HEK293 (cell line): ENCODE measurements around the gene POLDIP2.
A peak's percentile ranks its signal among the peaks of the same experiment; 100 is the strongest.

Source experiments
- CTCF ChIA-PET: fragments of 350-600 bp; formaldehyde crosslinking; extraction: SDS; loops from one replicate; lab custom pipeline; 2021; ENCODE audit warnings: antibody characterized with exemption; lab: Yijun Ruan, JAX
- POLR2A ChIA-PET: fragments of 300-600 bp; formaldehyde crosslinking; extraction: SDS; loops from one replicate; lab custom pipeline; 2020; ENCODE audit warnings: antibody characterized with exemption, inconsistent platforms; lab: Yijun Ruan, JAX
- H3K27ac ChIP-seq: fragments of 200-500 bp; sonication (Bioruptor generic); 2 replicates; pipeline ENCODE4 v1.5.1; 2014; ENCODE audit warnings: low read depth, low read length, control low read depth, inconsistent platforms; ENCODE audit errors: extremely low read depth
- H3K36me3 ChIP-seq, 2 experiments: fragments of 200-500 bp in 1 of 2; sonication (Bioruptor generic) in 1 of 2; 1 replicate in 1 of 2; 2 replicates in 1 of 2; pipeline ENCODE4 v1.5.1; 2014 to 2017; ENCODE audit warnings: inconsistent platforms in 2 of 2, low read length in 2 of 2; ENCODE audit not compliant: control insufficient read depth in 2 of 2, insufficient read depth in 1 of 2
- H3K4me1 ChIP-seq: fragments of 200-500 bp; sonication (Bioruptor generic); 2 replicates; pipeline ENCODE4 v1.5.1; 2014; ENCODE audit warnings: mild to moderate bottlenecking, low read length, inconsistent platforms; ENCODE audit not compliant: control insufficient read depth, insufficient read depth
- H3K4me3 ChIP-seq: 2 replicates; pipeline ENCODE4 v1.5.1; 2011; ENCODE audit warnings: low read depth, mild to moderate bottlenecking, control low read depth, low read length, moderate library complexity
- H3K9me3 ChIP-seq: fragments of 200-500 bp; sonication (Bioruptor generic); 2 replicates; pipeline ENCODE4 v1.5.1; 2014; ENCODE audit warnings: low read depth, low read length, inconsistent platforms; ENCODE audit not compliant: control insufficient read depth, insufficient read depth
- BCL11A ChIP-seq: fragments of 450-650 bp; formaldehyde crosslinking; IDR thresholded peaks from 2 replicates; pipeline ENCODE4 v1.5.1; 2016; ENCODE audit warnings: low read depth, missing biosample characterization, missing genetic modification characterization
- FEZF1 ChIP-seq: fragments of 450-650 bp; formaldehyde crosslinking; IDR thresholded peaks from 2 replicates; pipeline ENCODE4 v1.5.1; 2016; ENCODE audit warnings: missing biosample characterization, missing genetic modification characterization
- KLF8 ChIP-seq: fragments of 450-650 bp; formaldehyde crosslinking; IDR thresholded peaks from 2 replicates; pipeline ENCODE4 v1.5.1; 2016; ENCODE audit warnings: missing biosample characterization, missing genetic modification characterization
- MZF1 ChIP-seq: fragments of 450-650 bp; formaldehyde crosslinking; IDR thresholded peaks from 2 replicates; pipeline ENCODE4 v1.5.1; 2017; ENCODE audit warnings: missing biosample characterization, missing genetic modification characterization, borderline replicate concordance
- WT1 ChIP-seq: fragments of 450-650 bp; formaldehyde crosslinking; IDR thresholded peaks from 2 replicates; pipeline ENCODE4 v1.5.1; 2016; ENCODE audit warnings: missing biosample characterization, missing genetic modification characterization
- ZBTB21 ChIP-seq: fragments of 450-650 bp; formaldehyde crosslinking; IDR thresholded peaks from 2 replicates; pipeline ENCODE4 v1.5.1; 2017; ENCODE audit warnings: missing biosample characterization, missing genetic modification characterization
- ZBTB8A ChIP-seq: fragments of 450-650 bp; formaldehyde crosslinking; IDR thresholded peaks from 2 replicates; pipeline ENCODE4 v1.5.1; 2016; ENCODE audit warnings: missing biosample characterization, missing genetic modification characterization
- ZFP3 ChIP-seq: fragments of 450-650 bp; formaldehyde crosslinking; IDR thresholded peaks from 2 replicates; pipeline ENCODE4 v1.5.1; 2016; ENCODE audit warnings: low read depth, missing biosample characterization, missing genetic modification characterization
- ZFP37 ChIP-seq: fragments of 450-650 bp; formaldehyde crosslinking; IDR thresholded peaks from 2 replicates; pipeline ENCODE4 v1.5.1; 2016; ENCODE audit warnings: missing biosample characterization, missing genetic modification characterization
- ZIC2 ChIP-seq: fragments of 450-650 bp; formaldehyde crosslinking; IDR thresholded peaks from 2 replicates; pipeline ENCODE4 v1.5.1; 2016; ENCODE audit warnings: missing biosample characterization, missing genetic modification characterization
- ZNF157 ChIP-seq: fragments of 450-650 bp; formaldehyde crosslinking; IDR thresholded peaks from 2 replicates; pipeline ENCODE4 v1.5.1; 2016; ENCODE audit warnings: missing biosample characterization, missing genetic modification characterization
- ZNF184 ChIP-seq: fragments of 450-650 bp; IDR thresholded peaks from 2 replicates; pipeline ENCODE4 v1.5.1; 2018; ENCODE audit warnings: missing biosample characterization, mild to moderate bottlenecking, missing genetic modification characterization
- ZNF280C ChIP-seq: fragments of 450-650 bp; formaldehyde crosslinking; IDR thresholded peaks from 2 replicates; pipeline ENCODE4 v1.5.1; 2016; ENCODE audit warnings: missing biosample characterization, missing genetic modification characterization
- ZNF302 ChIP-seq: fragments of 450-650 bp; formaldehyde crosslinking; IDR thresholded peaks from 2 replicates; pipeline ENCODE4 v1.5.1; 2016; ENCODE audit warnings: missing biosample characterization, missing genetic modification characterization, low read depth
- ZNF324 ChIP-seq: fragments of 450-650 bp; formaldehyde crosslinking; IDR thresholded peaks from 2 replicates; pipeline ENCODE4 v1.5.1; 2016; ENCODE audit warnings: missing biosample characterization, missing genetic modification characterization
- ZNF423 ChIP-seq: fragments of 450-650 bp; formaldehyde crosslinking; IDR thresholded peaks from 2 replicates; pipeline ENCODE4 v1.5.1; 2016; ENCODE audit warnings: missing biosample characterization, missing genetic modification characterization
- ZNF426 ChIP-seq: fragments of 450-650 bp; formaldehyde crosslinking; IDR thresholded peaks from 2 replicates; pipeline ENCODE4 v1.5.1; 2017; ENCODE audit warnings: missing biosample characterization, missing genetic modification characterization, mild to moderate bottlenecking, inconsistent platforms, moderate library complexity
- ZNF530 ChIP-seq: fragments of 450-650 bp; formaldehyde crosslinking; IDR thresholded peaks from 2 replicates; pipeline ENCODE4 v1.5.1; 2016; ENCODE audit warnings: low read depth, missing biosample characterization, missing genetic modification characterization
- ZNF596 ChIP-seq: fragments of 450-650 bp; IDR thresholded peaks from 2 replicates; pipeline ENCODE4 v1.5.0; 2018; ENCODE audit warnings: missing biosample characterization, mild to moderate bottlenecking, missing genetic modification characterization, moderate library complexity
- ZNF645 ChIP-seq: fragments of 450-650 bp; formaldehyde crosslinking; IDR thresholded peaks from 2 replicates; pipeline ENCODE4; 2016; ENCODE audit warnings: missing biosample characterization, missing genetic modification characterization
- ZNF777 ChIP-seq: fragments of 450-650 bp; formaldehyde crosslinking; IDR thresholded peaks from 2 replicates; pipeline ENCODE4 v1.5.1; 2017; ENCODE audit warnings: missing biosample characterization, missing genetic modification characterization, borderline replicate concordance
- ZSCAN30 ChIP-seq: fragments of 450-650 bp; IDR thresholded peaks from 2 replicates; pipeline ENCODE4 v1.5.1; 2018; ENCODE audit warnings: missing biosample characterization, mild to moderate bottlenecking, missing genetic modification characterization, moderate library complexity
- TF ChIP-seq, protein P1 (sequence below): fragments of 450-650 bp; formaldehyde crosslinking; IDR thresholded peaks from 2 replicates; pipeline ENCODE4 v1.5.1; 2016; ENCODE audit warnings: missing biosample characterization, missing genetic modification characterization
- TF ChIP-seq, protein P2 (sequence below): fragments of 450-650 bp; IDR thresholded peaks from 2 replicates; pipeline ENCODE4 v1.5.1; 2018; ENCODE audit warnings: missing biosample characterization, missing genetic modification characterization
- TF ChIP-seq, protein P3 (sequence below): fragments of 450-650 bp; formaldehyde crosslinking; IDR thresholded peaks from 2 replicates; pipeline ENCODE4 v1.5.1; 2016; ENCODE audit warnings: missing biosample characterization, missing genetic modification characterization

POLDIP2 gene

GRCh38 chr17:28371245-28372202 lies 14.2 kb upstream of the POLDIP2 start, which contains the start of gene SARM1:
TSS of gene SARM1 (plus strand) at chr17:28371694. CDS start at chr17:28372033, 339 bp downstream.
- Histone ChIP-seq H3K9me3 (no peaks in the 10 kb centered on the region), H3K36me3 (no peaks in the 10 kb centered on the region; a peak in 1 of 3 replicates), H3K4me3 (peak within 1 kb of the TSS; percentile 50), H3K4me1 (peaks cover 13% of the 10 kb centered on the region), H3K27ac (peak within 1 kb of the TSS; percentile 87)
- CTCF ChIA-PET: interaction anchor here (1.5 kb wide), 1 partner anchor 46 kb away, joined by 11 read pairs; no protein-coding TSS in a partner anchor
- POLR2A ChIA-PET: interaction anchor here (0.5 to 7.1 kb wide), 7 partner anchors 9 to 36 kb away, joined by 3 to 66 read pairs (median 6); partner anchors contain the start of genes IFT20, POLDIP2, SLC46A1 and TNFAIP1
- TF ChIP-seq KLF8 (tag by site-specific recombination) (peak; percentile 69), ZNF596 (tag by site-specific recombination) (no peak), ZNF184 (tag by site-specific recombination) (no peak; the same call in 1 of the 2 replicates), ZIC2 (peak; percentile 29; the same call in 1 of the 2 replicates), ZNF426 (no peak), ZFP37 (tag by site-specific recombination) (peak; percentile 67; the same call in 1 of the 2 replicates), ZNF530 (tag by site-specific recombination) (no peak), ZFP3 (tag by site-specific recombination) (no peak), ZNF777 (tag by site-specific recombination) (peak; percentile 76; the same call in 1 of the 2 replicates), ZSCAN30 (tag by site-specific recombination) (0 out of 2 replicates have a peak, but pooled peaks have one; percentile 48), ZNF280C (no peak), ZNF423 (tag by site-specific recombination) (no peak), BCL11A (no peak), ZNF645 (tag by site-specific recombination) (peak; percentile 80; the same call in 1 of the 2 replicates), ZNF324 (peak; percentile 82; the same call in 1 of the 2 replicates), ZNF302 (tag by site-specific recombination) (0 out of 2 replicates have a peak, but pooled peaks have one; percentile 23), ZNF157 (tag by site-specific recombination) (no peak), WT1 (tag by site-specific recombination) (peak; percentile 40), MZF1 (tag by site-specific recombination) (no peak; the same call in 1 of the 2 replicates), FEZF1 (tag by site-specific recombination) (no peak), ZBTB8A (peak; percentile 50; the same call in 1 of the 2 replicates), ZBTB21 (tag by site-specific recombination) (no peak)
- TF ChIP-seq, protein P1, sequence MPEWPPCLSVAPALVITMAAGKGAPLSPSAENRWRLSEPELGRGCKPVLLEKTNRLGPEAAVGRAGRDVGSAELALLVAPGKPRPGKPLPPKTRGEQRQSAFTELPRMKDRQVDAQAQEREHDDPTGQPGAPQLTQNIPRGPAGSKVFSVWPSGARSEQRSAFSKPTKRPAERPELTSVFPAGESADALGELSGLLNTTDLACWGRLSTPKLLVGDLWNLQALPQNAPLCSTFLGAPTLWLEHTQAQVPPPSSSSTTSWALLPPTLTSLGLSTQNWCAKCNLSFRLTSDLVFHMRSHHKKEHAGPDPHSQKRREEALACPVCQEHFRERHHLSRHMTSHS: no peak
- TF ChIP-seq, protein P2, sequence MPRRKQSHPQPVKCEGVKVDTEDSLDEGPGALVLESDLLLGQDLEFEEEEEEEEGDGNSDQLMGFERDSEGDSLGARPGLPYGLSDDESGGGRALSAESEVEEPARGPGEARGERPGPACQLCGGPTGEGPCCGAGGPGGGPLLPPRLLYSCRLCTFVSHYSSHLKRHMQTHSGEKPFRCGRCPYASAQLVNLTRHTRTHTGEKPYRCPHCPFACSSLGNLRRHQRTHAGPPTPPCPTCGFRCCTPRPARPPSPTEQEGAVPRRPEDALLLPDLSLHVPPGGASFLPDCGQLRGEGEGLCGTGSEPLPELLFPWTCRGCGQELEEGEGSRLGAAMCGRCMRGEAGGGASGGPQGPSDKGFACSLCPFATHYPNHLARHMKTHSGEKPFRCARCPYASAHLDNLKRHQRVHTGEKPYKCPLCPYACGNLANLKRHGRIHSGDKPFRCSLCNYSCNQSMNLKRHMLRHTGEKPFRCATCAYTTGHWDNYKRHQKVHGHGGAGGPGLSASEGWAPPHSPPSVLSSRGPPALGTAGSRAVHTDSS (tag by site-specific recombination): no peak
- TF ChIP-seq, protein P3, sequence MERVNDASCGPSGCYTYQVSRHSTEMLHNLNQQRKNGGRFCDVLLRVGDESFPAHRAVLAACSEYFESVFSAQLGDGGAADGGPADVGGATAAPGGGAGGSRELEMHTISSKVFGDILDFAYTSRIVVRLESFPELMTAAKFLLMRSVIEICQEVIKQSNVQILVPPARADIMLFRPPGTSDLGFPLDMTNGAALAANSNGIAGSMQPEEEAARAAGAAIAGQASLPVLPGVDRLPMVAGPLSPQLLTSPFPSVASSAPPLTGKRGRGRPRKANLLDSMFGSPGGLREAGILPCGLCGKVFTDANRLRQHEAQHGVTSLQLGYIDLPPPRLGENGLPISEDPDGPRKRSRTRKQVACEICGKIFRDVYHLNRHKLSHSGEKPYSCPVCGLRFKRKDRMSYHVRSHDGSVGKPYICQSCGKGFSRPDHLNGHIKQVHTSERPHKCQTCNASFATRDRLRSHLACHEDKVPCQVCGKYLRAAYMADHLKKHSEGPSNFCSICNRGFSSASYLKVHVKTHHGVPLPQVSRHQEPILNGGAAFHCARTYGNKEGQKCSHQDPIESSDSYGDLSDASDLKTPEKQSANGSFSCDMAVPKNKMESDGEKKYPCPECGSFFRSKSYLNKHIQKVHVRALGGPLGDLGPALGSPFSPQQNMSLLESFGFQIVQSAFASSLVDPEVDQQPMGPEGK (tag by site-specific recombination): peak; percentile 72
